HG03175 (cell line): Measurements from ENCODE around the gene ATP2C2.

ENCODE experiments used
- ATAC-seq: cut with Tn5 transposase; IDR thresholded peaks from one replicate; pipeline ENCODE4 v1.9.1; 2021; ENCODE audit warnings: mild to moderate bottlenecking, moderate library complexity; ENCODE audit not compliant: unreplicated experiment

The ATP2C2 gene

GRCh38 chr16:84366208-84366607 lies 2.1 kb upstream of the ATP2C2 start:
- no peak for ATAC-seq

- no peak for ATAC-seq
These were observed 1.0 kb upstream of the ATP2C2 start for GRCh38 chr16:84367297-84367680.

GRCh38 chr16:84367750-84368307 lies 509 bp upstream of the ATP2C2 start:
- no peak for ATAC-seq

- no peak for ATAC-seq
These were observed 767 bp downstream of the ATP2C2 start for GRCh38 chr16:84369105-84369504.

GRCh38 chr16:84369938-84370627 lies 1.7 kb downstream of the ATP2C2 start:
- ATAC-seq = no peak

GRCh38 chr16:84370723-84371552 lies 2.6 kb downstream of the ATP2C2 start:
- no peak for ATAC-seq

GRCh38 chr16:84371553-84371865 lies 3.2 kb downstream of the ATP2C2 start:
- no peak for ATAC-seq

- ATAC-seq = no peak
These were observed 5.7 kb downstream of the ATP2C2 start for GRCh38 chr16:84373907-84374489.

- no peak for ATAC-seq
These were observed 9.8 kb downstream of the ATP2C2 start for GRCh38 chr16:84378099-84378498.

GRCh38 chr16:84378567-84378966 lies 10.2 kb downstream of the ATP2C2 start:
- ATAC-seq = no peak

GRCh38 chr16:84379008-84379708 lies 10.8 kb downstream of the ATP2C2 start:
- ATAC-seq = no peak

- ATAC-seq = no peak
These were observed 11.5 kb downstream of the ATP2C2 start for GRCh38 chr16:84379709-84380362.

GRCh38 chr16:84380405-84380804 lies 12.1 kb downstream of the ATP2C2 start:
- ATAC-seq = no peak

- ATAC-seq = no peak
These were observed 14.1 kb downstream of the ATP2C2 start for GRCh38 chr16:84382396-84382795.

GRCh38 chr16:84383106-84383505 lies 14.8 kb downstream of the ATP2C2 start:
- ATAC-seq = no peak

- ATAC-seq = no peak
These were observed 17.7 kb downstream of the ATP2C2 start for GRCh38 chr16:84386047-84386446.

- ATAC-seq = no peak
These were observed 18.7 kb downstream of the ATP2C2 start for GRCh38 chr16:84387021-84387420.

GRCh38 chr16:84390131-84390785 lies 21.9 kb downstream of the ATP2C2 start:
- ATAC-seq = no peak

GRCh38 chr16:84391151-84392030 lies 23.1 kb downstream of the ATP2C2 start:
- ATAC-seq = no peak
